H9 (cell line): ENCODE results near the gene SMYD4. TPM values are rescaled to one million over a fixed set of nuclear protein-coding genes. Genes with fewer than 3 reads are reported as not detected.
A peak's percentile ranks its signal among the peaks of the same experiment; 100 is the strongest.

Source experiments
- DNase-seq: peaks from one replicate; pipeline ENCODE4 v3.0.0-alpha.2; 2017
- H2AFZ ChIP-seq: one replicate; pipeline ENCODE4 v1.6.1; 2013; ENCODE audit warnings: mild to moderate bottlenecking, low read length, control low read depth, moderate library complexity
- H2AK5ac ChIP-seq: 2 replicates; pipeline ENCODE4 v1.6.1; 2013; ENCODE audit warnings: low read length, control low read depth, mixed read lengths; ENCODE audit not compliant: insufficient read length
- H2BK120ac ChIP-seq: one replicate; pipeline ENCODE4 v1.6.1; 2013; ENCODE audit warnings: low read depth, mild to moderate bottlenecking, low read length, control low read depth, inconsistent platforms; ENCODE audit not compliant: poor library complexity, severe bottlenecking
- H2BK12ac ChIP-seq: 2 replicates; pipeline ENCODE4 v1.6.1; 2013; ENCODE audit warnings: low read length, control low read depth, mixed read lengths, low read depth; ENCODE audit not compliant: insufficient read length
- H2BK15ac ChIP-seq: 2 replicates; pipeline ENCODE4 v1.6.1; 2013; ENCODE audit warnings: low read depth, low read length, control low read depth
- H2BK20ac ChIP-seq: one replicate; pipeline ENCODE4 v1.6.1; 2013; ENCODE audit warnings: low read depth, mild to moderate bottlenecking, low read length, control low read depth, inconsistent platforms; ENCODE audit not compliant: poor library complexity, severe bottlenecking
- H2BK5ac ChIP-seq: 2 replicates; pipeline ENCODE4 v1.6.1; 2013; ENCODE audit warnings: low read length, control low read depth, mixed read lengths; ENCODE audit not compliant: insufficient read length
- H3K14ac ChIP-seq: 2 replicates; pipeline ENCODE4 v1.6.1; 2013; ENCODE audit warnings: low read length, control low read depth; ENCODE audit not compliant: insufficient read depth
- H3K18ac ChIP-seq: 2 replicates; pipeline ENCODE4 v1.6.1; 2013; ENCODE audit warnings: low read depth, mild to moderate bottlenecking, mixed read lengths, low read length, control low read depth; ENCODE audit not compliant: insufficient read length
- H3K23ac ChIP-seq: 2 replicates; pipeline ENCODE4 v1.6.1; 2013; ENCODE audit warnings: low read length, control low read depth, mixed read lengths, low read depth; ENCODE audit not compliant: insufficient read length
- H3K23me2 ChIP-seq: 2 replicates; pipeline ENCODE4 v1.6.1; 2013; ENCODE audit warnings: low read depth, mild to moderate bottlenecking, mixed read lengths, low read length, control low read depth; ENCODE audit not compliant: insufficient read length, poor library complexity, severe bottlenecking
- H3K27ac ChIP-seq: 2 replicates; pipeline ENCODE4 v1.5.1; 2013; ENCODE audit warnings: low read length, control low read depth, mixed read lengths, low read depth; ENCODE audit not compliant: insufficient read length
- H3K27me3 ChIP-seq: 2 replicates; pipeline ENCODE4 v1.6.1; 2013; ENCODE audit warnings: low read length, control low read depth, inconsistent platforms; ENCODE audit not compliant: insufficient read depth
- H3K4ac ChIP-seq: 2 replicates; pipeline ENCODE4 v1.6.1; 2013; ENCODE audit warnings: low read depth, mild to moderate bottlenecking, control low read depth, inconsistent platforms, low read length, moderate library complexity
- H3K4me1 ChIP-seq: 2 replicates; pipeline ENCODE4 v1.6.1; 2013; ENCODE audit warnings: low read length, control low read depth, inconsistent platforms; ENCODE audit not compliant: insufficient read depth
- H3K4me2 ChIP-seq: 2 replicates; pipeline ENCODE4 v1.6.1; 2013; ENCODE audit warnings: low read length, control low read depth, mixed read lengths; ENCODE audit not compliant: insufficient read length, insufficient read depth
- H3K56ac ChIP-seq: 2 replicates; pipeline ENCODE4 v1.6.1; 2013; ENCODE audit warnings: low read depth, mild to moderate bottlenecking, mixed read lengths, low read length, control low read depth; ENCODE audit not compliant: insufficient read length
- H3K79me1 ChIP-seq: 2 replicates; pipeline ENCODE4 v1.6.1; 2013; ENCODE audit warnings: low read depth, mild to moderate bottlenecking, moderate library complexity, low read length, control low read depth, inconsistent platforms; ENCODE audit not compliant: insufficient read depth, poor library complexity, severe bottlenecking
- H3K79me2 ChIP-seq: 2 replicates; pipeline ENCODE4 v1.6.1; 2013; ENCODE audit warnings: low read length, control low read depth, inconsistent platforms; ENCODE audit not compliant: insufficient read depth
- H3K9ac ChIP-seq: 2 replicates; pipeline ENCODE4 v1.6.1; 2013; ENCODE audit warnings: low read length, control low read depth, mixed read lengths; ENCODE audit not compliant: insufficient read length; ENCODE audit errors: extremely low read depth
- H3K9me3 ChIP-seq: one replicate; pipeline ENCODE4 v1.6.1; 2013; ENCODE audit warnings: low read depth, low read length, inconsistent platforms; ENCODE audit not compliant: control insufficient read depth
- H3T11ph ChIP-seq: one replicate; pipeline ENCODE4 v1.6.1; 2013; ENCODE audit warnings: mild to moderate bottlenecking, low read length, control low read depth, inconsistent platforms
- H4K20me1 ChIP-seq: one replicate; pipeline ENCODE4 v1.6.1; 2013; ENCODE audit not compliant: control insufficient read depth, insufficient read length, insufficient read depth
- H4K5ac ChIP-seq: 2 replicates; pipeline ENCODE4 v1.6.1; 2013; ENCODE audit warnings: low read depth, mild to moderate bottlenecking, mixed read lengths, low read length, control low read depth; ENCODE audit not compliant: insufficient read length
- H4K8ac ChIP-seq: replicated peaks from 2 replicates; pipeline ENCODE4 v1.6.1; 2013; ENCODE audit warnings: low read length, control low read depth, mixed read lengths, low read depth; ENCODE audit not compliant: insufficient read length
- H4K91ac ChIP-seq: 2 replicates; pipeline ENCODE4 v1.6.1; 2013; ENCODE audit warnings: low read depth, mild to moderate bottlenecking, moderate library complexity, mixed read lengths, low read length, control low read depth; ENCODE audit not compliant: insufficient read length
- H3K27ac Mint-ChIP-seq, 3 experiments: 2 replicates in 2 of 3; 3 replicates in 1 of 3; pipeline ENCODE4 v1.8.0; 2020 to 2021; ENCODE audit warnings: mixed read lengths in 3 of 3, mild to moderate bottlenecking in 1 of 3, moderate library complexity in 1 of 3
- H3K27me3 Mint-ChIP-seq: 2 replicates; pipeline ENCODE4 v1.8.0; 2021; ENCODE audit warnings: low read depth, mild to moderate bottlenecking, moderate library complexity, mixed read lengths
- H3K36me3 Mint-ChIP-seq, 3 experiments: 2 replicates in 2 of 3; 3 replicates in 1 of 3; pipeline ENCODE4 v1.8.0; 2020 to 2021; ENCODE audit warnings: low read depth in 3 of 3, mixed read lengths in 3 of 3; ENCODE audit not compliant: insufficient read depth in 1 of 3
- H3K4me1 Mint-ChIP-seq, 2 experiments: 2 replicates each; pipeline ENCODE4 v1.8.0; 2020; ENCODE audit warnings: mixed read lengths in 2 of 2
- H3K4me3 Mint-ChIP-seq, 2 experiments: 2 replicates in 1 of 2; 3 replicates in 1 of 2; pipeline ENCODE4 v1.8.0; 2020 to 2021; ENCODE audit warnings: mild to moderate bottlenecking in 2 of 2, mixed read lengths in 2 of 2, moderate library complexity in 1 of 2
- H3K9me3 Mint-ChIP-seq, 2 experiments: 2 replicates in 1 of 2; 3 replicates in 1 of 2; pipeline ENCODE4 v1.8.0; 2020; ENCODE audit warnings: mild to moderate bottlenecking in 2 of 2, mixed read lengths in 2 of 2, moderate library complexity in 1 of 2
- WGBS: extraction: QIAGEN DNeasy Blood & Tissue Kit; methylation state at CpG from one replicate; pipeline ENCODE4 v1.1.7; 2013; ENCODE audit warnings: missing lambda C conversion rate, low lambda C conversion rate, mixed read lengths; ENCODE audit not compliant: insufficient read length; ENCODE audit errors: extremely low coverage; 5-methylcytosine and 5-hydroxymethylcytosine counted together
- total RNA-seq: library from RNA; stranded (reverse); gene quantifications from 2 replicates; pipeline ENCODE4 v1.2.1, GENCODE V29; 2021
- TF ChIP-seq, protein P1 (sequence below): fragments of 200-600 bp; sonication (generic); conservative IDR thresholded peaks from 3 replicates; pipeline ENCODE4 v1.8.0; 2021; ENCODE audit warnings: antibody characterized with exemption, mild to moderate bottlenecking

Gene SMYD4
- total RNA-seq, 1 experiment from 2014 or later: 28.8 TPM

DNA sequence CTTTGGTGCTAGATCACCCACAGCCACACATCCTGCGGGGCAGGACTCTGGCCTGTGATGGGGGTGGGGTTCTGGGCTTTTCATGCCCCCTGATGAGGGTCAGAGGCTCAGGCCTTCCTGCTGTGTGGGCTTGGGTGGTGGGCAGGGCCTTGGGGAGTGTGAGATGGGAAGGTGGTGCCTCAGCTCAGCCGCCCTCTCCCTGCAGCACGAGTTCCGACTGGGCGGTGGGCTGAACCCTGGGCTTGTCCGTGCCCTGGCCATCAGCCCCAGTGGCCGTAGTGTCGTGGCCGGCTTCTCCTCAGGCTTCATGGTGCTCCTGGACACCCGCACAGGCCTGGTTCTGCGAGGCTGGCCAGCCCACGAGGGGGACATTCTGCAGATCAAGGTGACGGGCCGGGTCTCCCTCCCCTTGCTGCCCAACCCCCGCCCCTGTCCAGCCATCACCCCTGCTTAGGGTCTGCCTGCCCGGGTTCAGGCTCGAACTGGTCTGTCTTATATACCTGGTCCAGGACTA is 93.8 kb downstream of the SMYD4 start:
- no peak overlapping the region for H2BK20ac ChIP-seq
- no peaks in the 10 kb centered on the region for H3K79me1 ChIP-seq
- TF ChIP-seq, protein P1, sequence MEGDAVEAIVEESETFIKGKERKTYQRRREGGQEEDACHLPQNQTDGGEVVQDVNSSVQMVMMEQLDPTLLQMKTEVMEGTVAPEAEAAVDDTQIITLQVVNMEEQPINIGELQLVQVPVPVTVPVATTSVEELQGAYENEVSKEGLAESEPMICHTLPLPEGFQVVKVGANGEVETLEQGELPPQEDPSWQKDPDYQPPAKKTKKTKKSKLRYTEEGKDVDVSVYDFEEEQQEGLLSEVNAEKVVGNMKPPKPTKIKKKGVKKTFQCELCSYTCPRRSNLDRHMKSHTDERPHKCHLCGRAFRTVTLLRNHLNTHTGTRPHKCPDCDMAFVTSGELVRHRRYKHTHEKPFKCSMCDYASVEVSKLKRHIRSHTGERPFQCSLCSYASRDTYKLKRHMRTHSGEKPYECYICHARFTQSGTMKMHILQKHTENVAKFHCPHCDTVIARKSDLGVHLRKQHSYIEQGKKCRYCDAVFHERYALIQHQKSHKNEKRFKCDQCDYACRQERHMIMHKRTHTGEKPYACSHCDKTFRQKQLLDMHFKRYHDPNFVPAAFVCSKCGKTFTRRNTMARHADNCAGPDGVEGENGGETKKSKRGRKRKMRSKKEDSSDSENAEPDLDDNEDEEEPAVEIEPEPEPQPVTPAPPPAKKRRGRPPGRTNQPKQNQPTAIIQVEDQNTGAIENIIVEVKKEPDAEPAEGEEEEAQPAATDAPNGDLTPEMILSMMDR: no peak
- no peak overlapping the region for H2AFZ ChIP-seq
- no peaks in the 10 kb centered on the region for H4K20me1 ChIP-seq
- H3K9ac ChIP-seq: no peak overlapping the region
- H3K4me1 Mint-ChIP-seq: peaks cover 6 to 12% of the 10 kb centered on the region in 2 experiments; a peak in 1 of 4 replicates
- no peak overlapping the region for H2AK5ac ChIP-seq
- H3K9me3 Mint-ChIP-seq: peaks cover 0 to 9% of the 10 kb centered on the region in 2 experiments; a peak in 1 of 5 replicates
- H2BK12ac ChIP-seq: no peak overlapping the region
- H3K79me2 ChIP-seq: no peaks in the 10 kb centered on the region
- no peak overlapping the region for H3K23ac ChIP-seq
- H3K4me1 ChIP-seq: no peaks in the 10 kb centered on the region; the same call in 1 of the 2 replicates
- no peak overlapping the region; a peak in 1 of 5 replicates for H3K4me3 Mint-ChIP-seq
- no peaks in the 10 kb centered on the region for H3K27me3 ChIP-seq
- no peak for DNase-seq
- no peak overlapping the region; the same call in 1 of the 2 replicates for H3K14ac ChIP-seq
- H3K36me3 Mint-ChIP-seq: peaks cover 0 to 7% (median 3%) of the 10 kb centered on the region in 3 experiments; a peak in 3 of 7 replicates
- no peaks in the 10 kb centered on the region; the same call in 1 of the 2 replicates for H3K27me3 Mint-ChIP-seq
- H3K56ac ChIP-seq: no peak overlapping the region
- H3K27ac Mint-ChIP-seq: peak overlapping the region in 1 of 3 experiments; percentile 83; a peak in 1 of 7 replicates
- no peak overlapping the region for H3K18ac ChIP-seq
- H4K5ac ChIP-seq: no peak overlapping the region
- H3K27ac ChIP-seq: no peak overlapping the region
- no peak overlapping the region for H4K91ac ChIP-seq
- H3K4me2 ChIP-seq: no peak overlapping the region
- no peak overlapping the region for H2BK5ac ChIP-seq
- no peak overlapping the region for H3T11ph ChIP-seq
- H2BK120ac ChIP-seq: no peak overlapping the region
- WGBS: no CpG with 5 or more reads among the region's 17 CpGs
- H3K9me3 ChIP-seq: no peaks in the 10 kb centered on the region
- no peak overlapping the region for H3K4ac ChIP-seq
- H4K8ac ChIP-seq: no peak overlapping the region
- no peak overlapping the region for H2BK15ac ChIP-seq
- no peaks in the 10 kb centered on the region for H3K23me2 ChIP-seq
